ENCODE data around the gene HAVCR2.

The HAVCR2 gene

DNA sequence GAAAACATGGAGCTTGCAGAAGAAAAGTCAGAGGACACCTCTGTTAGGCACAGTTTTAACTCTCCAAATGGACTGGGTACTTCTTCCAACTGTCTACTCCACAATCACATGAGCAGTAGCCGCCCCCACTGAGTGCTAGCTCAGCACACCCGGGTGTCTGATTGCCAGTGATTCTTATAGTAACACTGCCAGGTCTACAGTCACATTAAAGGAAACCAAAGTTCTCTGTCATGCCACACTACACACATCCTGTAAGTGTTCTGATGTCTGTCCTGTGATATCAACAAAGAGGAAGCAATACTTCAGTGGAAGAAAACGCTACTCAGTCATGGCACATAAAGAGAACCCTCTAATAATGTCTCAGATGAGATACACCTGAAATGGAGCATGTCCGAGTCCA, at the start of gene HAVCR2:
HAVCR2 (minus strand) TSS at position 69 of the 400 bp plus-strand sequence; CDS start at position 8, 61 bp downstream.
- Histone ChIP-seq H3K4me3 (no peak within 1 kb of the TSS), H3K9ac (no peak within 1 kb of the TSS), H3K4me2 (peak within 1 kb of the TSS; percentile 56), H3K4me1 (peaks cover 24% of the 10 kb centered on the region), H3K27ac (peak within 1 kb of the TSS; percentile 32), H4K20me1 (no peaks in the 10 kb centered on the region), H3K27me3 (no peaks in the 10 kb centered on the region), H3K36me3 (no peaks in the 10 kb centered on the region), H3K9me3 (no peaks in the 10 kb centered on the region)
- no peak for TF ChIP-seq Cebpa-rat (IDR thresholded peaks at IDR 0.05)

DNA sequence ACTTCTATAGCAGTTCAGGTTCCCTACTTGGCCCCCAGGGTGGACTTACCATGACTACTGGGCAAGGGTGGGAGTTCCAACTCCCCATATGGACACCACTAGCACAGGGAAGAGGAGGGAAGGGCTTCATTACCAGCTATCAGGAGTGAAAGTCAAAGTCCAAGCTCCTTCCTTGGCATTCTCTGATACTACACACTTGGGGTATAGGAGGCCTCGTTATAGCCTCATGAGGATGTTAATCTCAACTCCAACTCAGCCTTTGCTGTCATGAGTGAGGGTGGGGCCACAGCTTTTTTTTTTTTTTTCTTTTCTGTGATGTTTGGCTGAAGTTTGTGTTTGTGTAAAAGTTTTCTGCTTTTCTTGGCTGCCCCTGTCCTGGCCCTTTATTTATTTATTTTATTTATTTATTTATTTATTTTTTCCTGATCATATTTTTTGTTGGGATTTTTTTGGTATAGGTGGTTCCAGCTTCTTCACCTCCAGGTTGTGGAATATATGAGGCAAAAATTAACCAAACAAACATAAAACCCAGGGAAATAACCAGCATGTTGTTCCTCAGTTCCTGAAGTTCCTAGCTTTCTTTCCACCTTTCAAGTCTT, 48.5 kb upstream of the HAVCR2 start:
- Histone ChIP-seq H3K4me1 (no peaks in the 10 kb centered on the region), H3K27ac (no peak overlapping the region), H3K36me3 (no peaks in the 10 kb centered on the region), H4K20me1 (no peaks in the 10 kb centered on the region), H3K27me3 (no peaks in the 10 kb centered on the region), H3K9ac (no peak overlapping the region), H3K4me2 (no peak overlapping the region), H3K9me3 (no peaks in the 10 kb centered on the region; the same call in 1 of the 2 replicates), H3K4me3 (no peak overlapping the region)
- no peak for TF ChIP-seq Cebpa-rat (IDR thresholded peaks at IDR 0.05)

DNA sequence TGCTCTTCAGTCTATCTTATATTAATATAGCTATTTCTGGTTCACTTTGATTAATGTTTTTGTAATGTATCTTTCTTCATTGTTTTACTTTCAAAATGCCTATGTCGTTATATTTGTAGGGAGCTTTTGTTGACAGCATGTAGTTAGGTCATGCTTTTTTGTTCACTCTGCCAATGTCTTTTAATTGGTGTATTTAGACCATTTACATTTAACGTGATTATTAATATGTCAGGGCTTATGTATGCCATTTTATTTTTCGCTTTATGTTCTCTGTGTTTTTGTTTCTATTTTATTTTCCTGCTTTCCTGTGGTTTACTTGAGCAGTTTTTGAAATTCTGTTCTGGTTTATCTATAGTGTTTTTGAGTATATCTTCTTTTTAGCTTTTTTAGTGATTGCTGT, 46.5 kb upstream of the HAVCR2 start:
- Histone ChIP-seq H3K27ac (no peak overlapping the region), H3K36me3 (no peaks in the 10 kb centered on the region), H3K9me3 (no peaks in the 10 kb centered on the region; the same call in 1 of the 2 replicates), H3K4me1 (no peaks in the 10 kb centered on the region), H3K4me3 (no peak overlapping the region), H3K9ac (no peak overlapping the region), H4K20me1 (no peaks in the 10 kb centered on the region), H3K4me2 (no peak overlapping the region), H3K27me3 (no peaks in the 10 kb centered on the region)
- no peak for TF ChIP-seq Cebpa-rat (IDR thresholded peaks at IDR 0.05)

- no peak overlapping the region for H3K4me2 ChIP-seq
- no peaks in the 10 kb centered on the region for H4K20me1 ChIP-seq
- H3K4me3 ChIP-seq = no peak overlapping the region
- no peak for TF ChIP-seq Cebpa-rat (IDR thresholded peaks at IDR 0.05)
- H3K27ac ChIP-seq = no peak overlapping the region
- H3K27me3 ChIP-seq = no peaks in the 10 kb centered on the region
- no peaks in the 10 kb centered on the region for H3K36me3 ChIP-seq
- H3K9me3 ChIP-seq = no peaks in the 10 kb centered on the region; the same call in 1 of the 2 replicates
- H3K4me1 ChIP-seq = peaks cover 16% of the 10 kb centered on the region
- no peak overlapping the region for H3K9ac ChIP-seq
Measured at GRCh38 chr5:157150995-157151394, 42.2 kb upstream of the HAVCR2 start.

DNA sequence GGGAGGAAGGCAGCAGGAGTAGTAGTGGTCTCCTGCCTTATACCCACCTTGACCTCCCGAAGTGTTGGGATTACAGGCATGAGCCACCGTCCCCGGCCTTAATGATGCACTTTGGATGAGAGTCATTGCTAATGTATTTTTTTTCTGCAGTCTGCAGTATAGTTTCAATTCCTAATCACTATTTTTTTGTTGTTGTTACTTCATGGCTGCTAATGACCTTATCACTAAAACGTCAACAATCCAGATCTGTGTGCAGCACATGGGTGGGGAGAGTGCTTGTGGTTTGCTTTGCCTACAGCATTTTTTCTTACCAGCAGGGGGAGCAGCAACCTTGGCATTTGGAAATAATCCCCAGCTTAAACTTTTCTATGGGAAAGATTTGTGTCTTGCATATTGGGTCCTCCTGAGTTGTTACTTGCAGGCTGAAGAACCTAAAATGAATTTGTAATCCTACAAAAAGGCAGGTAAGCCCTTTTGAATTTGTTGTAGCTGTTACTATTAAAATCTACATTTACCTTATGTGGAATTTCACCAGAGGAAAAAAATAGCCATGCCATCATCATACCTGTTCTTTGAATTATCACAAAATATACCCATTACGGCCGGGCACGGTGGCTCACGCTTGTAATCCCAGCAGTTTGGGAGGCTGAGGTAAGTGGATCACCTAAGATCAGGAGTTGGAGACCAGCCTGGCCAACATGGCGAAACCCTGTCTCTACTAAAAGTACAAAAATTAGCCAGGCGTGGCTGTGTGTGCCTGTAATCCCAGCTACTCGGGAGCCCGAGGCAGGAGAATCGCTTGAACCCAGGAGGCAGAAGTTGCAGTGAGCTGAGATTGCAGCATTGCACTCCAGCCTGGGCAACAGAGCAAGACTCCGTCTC, 40.1 kb upstream of the HAVCR2 start:
- H3K27ac ChIP-seq = no peak overlapping the region

GRCh38 chr5:157143127-157143971, 34.5 kb upstream of the HAVCR2 start:
- H3K36me3 ChIP-seq = peaks cover 31% of the 10 kb centered on the region
- peak overlapping the region; percentile 93 for H3K4me2 ChIP-seq
- no peaks in the 10 kb centered on the region for H3K27me3 ChIP-seq
- no peaks in the 10 kb centered on the region for H4K20me1 ChIP-seq
- peaks cover 29% of the 10 kb centered on the region for H3K9me3 ChIP-seq
- peak overlapping the region; percentile 97 for H3K9ac ChIP-seq
- peak overlapping the region; percentile 96 for H3K4me3 ChIP-seq
- H3K4me1 ChIP-seq = peaks cover 19% of the 10 kb centered on the region
- no peak for TF ChIP-seq Cebpa-rat (IDR thresholded peaks at IDR 0.05)
- H3K27ac ChIP-seq = peak overlapping the region; percentile 96

More for the DNA sequence above, 40.1 kb upstream of the HAVCR2 start:
- Histone ChIP-seq H3K4me1 (peaks cover 16% of the 10 kb centered on the region), H4K20me1 (no peaks in the 10 kb centered on the region), H3K9me3 (no peaks in the 10 kb centered on the region), H3K9ac (no peak overlapping the region), H3K36me3 (no peaks in the 10 kb centered on the region), H3K27me3 (no peaks in the 10 kb centered on the region), H3K4me2 (no peak overlapping the region), H3K4me3 (no peak overlapping the region)
- TF ChIP-seq Cebpa-rat (IDR thresholded peaks at IDR 0.05) = no peak

- Histone ChIP-seq H3K4me1 (peaks cover 19% of the 10 kb centered on the region), H3K27me3 (no peaks in the 10 kb centered on the region), H3K4me2 (peak within 1 kb of the TSS; percentile 93), H3K4me3 (peak within 1 kb of the TSS; percentile 96), H3K27ac (peak within 1 kb of the TSS; percentile 96), H3K36me3 (peaks cover 39% of the 10 kb centered on the region), H3K9me3 (peaks cover 37% of the 10 kb centered on the region), H4K20me1 (no peaks in the 10 kb centered on the region), H3K9ac (peak within 1 kb of the TSS; percentile 97)
- TF ChIP-seq Cebpa-rat (IDR thresholded peaks at IDR 0.05) = no peak
Measured at GRCh38 chr5:157142317-157143126, 33.7 kb upstream of the HAVCR2 start, which contains the start of gene MED7. Gene MED7 (minus strand): TSS chr5:157142865. CDS start chr5:157139431, 3,434 bp downstream.

DNA sequence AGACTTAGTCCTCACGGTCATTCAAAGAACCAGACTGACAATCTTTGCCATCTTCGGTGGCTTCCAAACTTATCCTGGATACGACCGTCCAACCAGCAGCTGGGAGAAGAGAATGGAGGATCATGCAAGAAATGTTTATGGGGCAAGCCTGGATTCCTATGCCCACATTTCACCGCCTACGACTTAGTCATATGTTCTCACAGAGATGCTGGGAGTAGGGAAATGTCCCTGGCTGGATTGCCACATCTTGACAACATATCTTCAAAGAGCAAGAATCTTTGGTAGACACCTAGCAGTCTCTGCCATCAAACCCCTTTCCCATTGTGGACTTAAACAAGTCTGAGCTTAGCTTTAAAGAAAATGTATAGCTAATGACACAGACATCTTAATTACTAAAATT, 28.8 kb upstream of the HAVCR2 start:
- no peaks in the 10 kb centered on the region for H4K20me1 ChIP-seq
- peaks cover 50% of the 10 kb centered on the region for H3K36me3 ChIP-seq
- H3K27ac ChIP-seq = no peak overlapping the region
- no peak overlapping the region for H3K4me2 ChIP-seq
- no peak for TF ChIP-seq Cebpa-rat (IDR thresholded peaks at IDR 0.05)
- H3K4me1 ChIP-seq = peaks cover 56% of the 10 kb centered on the region
- no peak overlapping the region for H3K4me3 ChIP-seq
- no peak overlapping the region for H3K9ac ChIP-seq
- peaks cover 44% of the 10 kb centered on the region for H3K9me3 ChIP-seq
- no peaks in the 10 kb centered on the region for H3K27me3 ChIP-seq

- Histone ChIP-seq H3K27me3 (no peaks in the 10 kb centered on the region), H3K4me3 (no peak overlapping the region), H3K36me3 (peaks cover 9% of the 10 kb centered on the region), H3K4me1 (peaks cover 53% of the 10 kb centered on the region), H3K9ac (no peak overlapping the region), H4K20me1 (no peaks in the 10 kb centered on the region), H3K27ac (no peak overlapping the region), H3K4me2 (no peak overlapping the region), H3K9me3 (peaks cover 4% of the 10 kb centered on the region)
- no peak for TF ChIP-seq Cebpa-rat (IDR thresholded peaks at IDR 0.05)
Measured at GRCh38 chr5:157132281-157132612, 23.4 kb upstream of the HAVCR2 start.

All from BLaER1 (cell line).